DND-41 (cell line): ENCODE measurements around the gene STAG1.

ENCODE experiments used
- EZH2 ChIP-seq: IDR thresholded peaks from 3 replicates; pipeline ENCODE4 v1.6.1; 2012; ENCODE audit warnings: borderline replicate concordance, low read depth, mild to moderate bottlenecking, moderate library complexity, low read length, inconsistent platforms; ENCODE audit not compliant: severe bottlenecking
- TF ChIP-seq, protein P1 (sequence below): IDR thresholded peaks from 2 replicates; pipeline ENCODE4 v1.5.1; 2012; ENCODE audit warnings: borderline replicate concordance, low read length, moderate library complexity, mild to moderate bottlenecking; ENCODE audit not compliant: poor library complexity, severe bottlenecking; ENCODE audit errors: extremely low read depth

DNA sequence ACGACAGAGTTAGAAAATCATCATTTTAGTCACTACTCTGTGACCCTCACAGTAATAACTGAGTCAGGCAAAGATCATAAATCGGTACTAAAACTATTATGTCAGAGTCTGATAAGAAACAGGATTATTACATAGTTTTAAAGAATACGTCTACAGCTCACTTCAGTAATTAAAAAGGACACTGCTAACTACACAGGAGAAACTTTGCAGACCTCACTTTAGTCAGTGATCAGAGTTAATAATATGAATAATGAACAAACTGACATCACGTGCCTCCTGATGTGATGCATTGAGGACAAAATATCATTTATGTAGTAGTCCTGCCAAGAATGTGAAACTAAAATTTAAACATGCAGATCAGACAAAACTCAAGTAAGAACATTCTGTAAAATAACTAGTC lies 339.9 kb downstream of the STAG1 start:
- TF ChIP-seq, protein P1, sequence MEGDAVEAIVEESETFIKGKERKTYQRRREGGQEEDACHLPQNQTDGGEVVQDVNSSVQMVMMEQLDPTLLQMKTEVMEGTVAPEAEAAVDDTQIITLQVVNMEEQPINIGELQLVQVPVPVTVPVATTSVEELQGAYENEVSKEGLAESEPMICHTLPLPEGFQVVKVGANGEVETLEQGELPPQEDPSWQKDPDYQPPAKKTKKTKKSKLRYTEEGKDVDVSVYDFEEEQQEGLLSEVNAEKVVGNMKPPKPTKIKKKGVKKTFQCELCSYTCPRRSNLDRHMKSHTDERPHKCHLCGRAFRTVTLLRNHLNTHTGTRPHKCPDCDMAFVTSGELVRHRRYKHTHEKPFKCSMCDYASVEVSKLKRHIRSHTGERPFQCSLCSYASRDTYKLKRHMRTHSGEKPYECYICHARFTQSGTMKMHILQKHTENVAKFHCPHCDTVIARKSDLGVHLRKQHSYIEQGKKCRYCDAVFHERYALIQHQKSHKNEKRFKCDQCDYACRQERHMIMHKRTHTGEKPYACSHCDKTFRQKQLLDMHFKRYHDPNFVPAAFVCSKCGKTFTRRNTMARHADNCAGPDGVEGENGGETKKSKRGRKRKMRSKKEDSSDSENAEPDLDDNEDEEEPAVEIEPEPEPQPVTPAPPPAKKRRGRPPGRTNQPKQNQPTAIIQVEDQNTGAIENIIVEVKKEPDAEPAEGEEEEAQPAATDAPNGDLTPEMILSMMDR = no peak
- TF ChIP-seq EZH2 = no peak
